MG63 (cell line): ENCODE measurements around the gene CAMK1D. TPM values are rescaled to one million over a fixed set of nuclear protein-coding genes. Genes with fewer than 3 reads are reported as not detected.
A peak's percentile ranks its signal among the peaks of the same experiment; 100 is the strongest.
"Not testable (repeated sequence)": the region's sequence is repeated elsewhere in the genome, so short reads cannot be mapped to it uniquely, and the experiment has no call there.

Experiments used
- DNase-seq: peaks from one replicate; pipeline ENCODE4 v3.0.0-alpha.2; 2020
- H3K27me3 ChIP-seq: fragments of 250-450 bp; sonication (Bioruptor Pico); 2 replicates; pipeline ENCODE4 v1.5.1; 2020; ENCODE audit warnings: mild to moderate bottlenecking, moderate library complexity
- H3K36me3 ChIP-seq: fragments of 250-450 bp; sonication (Bioruptor Pico); 2 replicates; pipeline ENCODE4 v1.5.1; 2020; ENCODE audit warnings: mild to moderate bottlenecking, moderate library complexity
- H3K4me3 ChIP-seq: fragments of 250-450 bp; sonication (Bioruptor Pico); 2 replicates; pipeline ENCODE4 v1.5.1; 2020; ENCODE audit warnings: mild to moderate bottlenecking, moderate library complexity
- H3K9me3 ChIP-seq: fragments of 250-450 bp; sonication (Bioruptor Pico); 2 replicates; pipeline ENCODE4 v1.5.1; 2020; ENCODE audit warnings: mild to moderate bottlenecking, moderate library complexity
- total RNA-seq: library from RNA; depleted of rRNA; stranded (reverse); fragments of >200 nt; shearing (Covaris generic); gene quantifications from 2 replicates; pipeline ENCODE4 v1.2.3, GENCODE V29; 2014; ENCODE audit warnings: low replicate concordance

Gene CAMK1D
- total RNA-seq, 1 experiment from 2014 or later = 13.2 TPM

GRCh38 chr10:12848439-12849173, 499.3 kb downstream of the CAMK1D start:
- no peaks in the 10 kb centered on the region for H3K36me3 ChIP-seq
- H3K27me3 ChIP-seq = no peaks in the 10 kb centered on the region
- no peak for DNase-seq
- H3K9me3 ChIP-seq = no peaks in the 10 kb centered on the region
- no peak overlapping the region for H3K4me3 ChIP-seq

GRCh38 chr10:12849319-12850181, 500.2 kb downstream of the CAMK1D start:
- no peak for DNase-seq
- Histone ChIP-seq H3K27me3 (no peaks in the 10 kb centered on the region; the same call in 1 of the 2 replicates), H3K4me3 (no peak overlapping the region), H3K9me3 (no peaks in the 10 kb centered on the region), H3K36me3 (no peaks in the 10 kb centered on the region)

GRCh38 chr10:12852687-12853086, 503.3 kb downstream of the CAMK1D start:
- no peaks in the 10 kb centered on the region for H3K36me3 ChIP-seq
- no peak overlapping the region for H3K4me3 ChIP-seq
- DNase-seq = no peak
- H3K27me3 ChIP-seq = no peaks in the 10 kb centered on the region; the same call in 1 of the 2 replicates
- H3K9me3 ChIP-seq = no peaks in the 10 kb centered on the region

- peaks cover 3% of the 10 kb centered on the region for H3K27me3 ChIP-seq
- no peak overlapping the region for H3K4me3 ChIP-seq
- no peak for DNase-seq
- H3K9me3 ChIP-seq = no peaks in the 10 kb centered on the region
- H3K36me3 ChIP-seq = no peaks in the 10 kb centered on the region
Measured at GRCh38 chr10:12854988-12855387, 505.6 kb downstream of the CAMK1D start.

- no peak overlapping the region for H3K4me3 ChIP-seq
- H3K36me3 ChIP-seq = no peaks in the 10 kb centered on the region
- H3K27me3 ChIP-seq = peaks cover 3% of the 10 kb centered on the region; the same call in 1 of the 2 replicates
- no peak for DNase-seq
- no peaks in the 10 kb centered on the region for H3K9me3 ChIP-seq
Measured at GRCh38 chr10:12862459-12862858, 513.1 kb downstream of the CAMK1D start.

GRCh38 chr10:12865515-12865914, 516.2 kb downstream of the CAMK1D start:
- H3K9me3 ChIP-seq = not testable (repeated sequence)
- DNase-seq = peak; percentile 42

GRCh38 chr10:12868229-12868628, 518.9 kb downstream of the CAMK1D start:
- H3K4me3 ChIP-seq = no peak overlapping the region
- peak; percentile 23 for DNase-seq

More at GRCh38 chr10:12865515-12865914, 516.2 kb downstream of the CAMK1D start:
- H3K27me3 ChIP-seq, H3K36me3 ChIP-seq, H3K4me3 ChIP-seq: not testable (repeated sequence)

GRCh38 chr10:12869427-12869826, 520.1 kb downstream of the CAMK1D start:
- peak; percentile 70 for DNase-seq
- Histone ChIP-seq H3K27me3 (no peaks in the 10 kb centered on the region), H3K4me3 (no peak overlapping the region), H3K9me3 (no peaks in the 10 kb centered on the region), H3K36me3 (no peaks in the 10 kb centered on the region)

More at GRCh38 chr10:12868229-12868628, 518.9 kb downstream of the CAMK1D start:
- no peaks in the 10 kb centered on the region for H3K9me3 ChIP-seq
- H3K36me3 ChIP-seq = no peaks in the 10 kb centered on the region
- H3K27me3 ChIP-seq = no peaks in the 10 kb centered on the region

GRCh38 chr10:12872577-12872976, 523.2 kb downstream of the CAMK1D start:
- no peaks in the 10 kb centered on the region for H3K9me3 ChIP-seq
- DNase-seq = no peak
- H3K4me3 ChIP-seq = no peak overlapping the region
- no peaks in the 10 kb centered on the region for H3K27me3 ChIP-seq
- no peaks in the 10 kb centered on the region for H3K36me3 ChIP-seq

- Histone ChIP-seq H3K36me3 (no peaks in the 10 kb centered on the region), H3K4me3 (no peak overlapping the region), H3K27me3 (no peaks in the 10 kb centered on the region), H3K9me3 (no peaks in the 10 kb centered on the region)
- DNase-seq = no peak
Measured at GRCh38 chr10:12873172-12873571, 523.8 kb downstream of the CAMK1D start.

- DNase-seq = no peak
- Histone ChIP-seq H3K4me3 (no peak overlapping the region), H3K9me3 (no peaks in the 10 kb centered on the region), H3K27me3 (no peaks in the 10 kb centered on the region), H3K36me3 (no peaks in the 10 kb centered on the region)
Measured at GRCh38 chr10:12874501-12874900, 525.2 kb downstream of the CAMK1D start.

- DNase-seq = peak; percentile 35
- Histone ChIP-seq H3K27me3 (no peaks in the 10 kb centered on the region), H3K36me3 (no peaks in the 10 kb centered on the region), H3K4me3 (no peak overlapping the region), H3K9me3 (no peaks in the 10 kb centered on the region)
Measured at GRCh38 chr10:12875100-12875499, 525.8 kb downstream of the CAMK1D start.

GRCh38 chr10:12876266-12876665, 526.9 kb downstream of the CAMK1D start:
- Histone ChIP-seq H3K4me3 (no peak overlapping the region), H3K36me3 (no peaks in the 10 kb centered on the region), H3K9me3 (no peaks in the 10 kb centered on the region), H3K27me3 (no peaks in the 10 kb centered on the region)
- no peak for DNase-seq

GRCh38 chr10:12877150-12877549, 527.8 kb downstream of the CAMK1D start:
- no peak for DNase-seq
- Histone ChIP-seq H3K4me3 (no peak overlapping the region), H3K36me3 (no peaks in the 10 kb centered on the region), H3K27me3 (no peaks in the 10 kb centered on the region), H3K9me3 (no peaks in the 10 kb centered on the region)

GRCh38 chr10:12880423-12880822, 531.1 kb downstream of the CAMK1D start:
- Histone ChIP-seq H3K9me3 (no peaks in the 10 kb centered on the region), H3K36me3 (no peaks in the 10 kb centered on the region), H3K27me3 (no peaks in the 10 kb centered on the region), H3K4me3 (no peak overlapping the region)
- DNase-seq = no peak

- Histone ChIP-seq H3K27me3 (no peaks in the 10 kb centered on the region), H3K9me3 (no peaks in the 10 kb centered on the region), H3K4me3 (no peak overlapping the region), H3K36me3 (no peaks in the 10 kb centered on the region)
- DNase-seq = no peak
Measured at GRCh38 chr10:12884851-12885250, 535.5 kb downstream of the CAMK1D start.
